Naive thymus-derived CD4-positive, alpha-beta T cell (primary cell): Measurements from ENCODE around the gene ZEB1. TPM values are rescaled to one million over a fixed set of nuclear protein-coding genes. Genes with fewer than 3 reads are reported as not detected.

Experiments used
- ATAC-seq: fragments of 150-1000 bp; cut with Tn5 transposase; 2 replicates; pipeline ENCODE4 v1.10.0; 2021; ENCODE audit warnings: mild to moderate bottlenecking, moderate library complexity
- CTCF ChIA-PET: fragments of 350-600 bp; sonication (Branson Sonifier 250); formaldehyde crosslinking; loops from one replicate; lab custom pipeline; 2021; ENCODE audit warnings: antibody characterized with exemption; lab: Charles Lee
- POLR2A ChIA-PET: fragments of 350-600 bp; sonication (Branson Sonifier 250); formaldehyde crosslinking; loops from one replicate; lab custom pipeline; 2021; ENCODE audit warnings: antibody characterized with exemption, inconsistent platforms; lab: Charles Lee
- DNase-seq, 9 donors: peaks; one replicate each; pipeline versions ENCODE4 v3.0.0 to v3.0.0-alpha.2; 2020 to 2022; ENCODE audit warnings: mixed read lengths in 1 of 9
- H3K27ac ChIP-seq: one replicate; pipeline ENCODE4 v1.7.0; 2013; ENCODE audit warnings: mild to moderate bottlenecking, low read depth, low read length, moderate library complexity
- H3K27me3 ChIP-seq, 2 donors: one replicate each; pipeline ENCODE4 v1.7.0; 2013; ENCODE audit warnings: low read length in 2 of 2, mild to moderate bottlenecking in 2 of 2, moderate library complexity in 2 of 2; ENCODE audit not compliant: control insufficient read depth in 2 of 2, insufficient read depth in 2 of 2
- H3K36me3 ChIP-seq, 3 experiments: 1 replicate in 2 of 3; 2 replicates in 1 of 3; pipeline ENCODE4 v1.7.0; 2013; ENCODE audit warnings: low read length in 3 of 3, mild to moderate bottlenecking in 3 of 3, moderate library complexity in 1 of 3; ENCODE audit not compliant: insufficient read depth in 3 of 3, control insufficient read depth in 2 of 3
- H3K4me1 ChIP-seq, 2 donors: one replicate each; pipeline ENCODE4 v1.7.0; 2013; ENCODE audit warnings: low read length in 2 of 2, mild to moderate bottlenecking in 2 of 2, moderate library complexity in 1 of 2; ENCODE audit not compliant: control insufficient read depth in 2 of 2, insufficient read depth in 2 of 2
- H3K4me3 ChIP-seq: 2 replicates; pipeline ENCODE4 v1.7.0; 2013; ENCODE audit warnings: mild to moderate bottlenecking, low read length
- H3K9me3 ChIP-seq, 3 experiments: 1 replicate in 2 of 3; 2 replicates in 1 of 3; pipeline ENCODE4 v1.7.0; 2013; ENCODE audit warnings: low read length in 3 of 3; ENCODE audit not compliant: control insufficient read depth in 2 of 3
- H3K27ac Mint-ChIP-seq, 9 donors: one replicate each; pipeline ENCODE4 v1.8.0; 2020 to 2022; ENCODE audit warnings: mixed read lengths in 9 of 9, mild to moderate bottlenecking in 8 of 9, moderate library complexity in 5 of 9, inconsistent platforms in 2 of 9
- H3K27me3 Mint-ChIP-seq, 5 donors: one replicate each; pipeline ENCODE4 v1.8.0; 2021 to 2022; ENCODE audit warnings: mixed read lengths in 5 of 5, mild to moderate bottlenecking in 1 of 5
- H3K36me3 Mint-ChIP-seq, 5 donors: one replicate each; pipeline ENCODE4 v1.8.0; 2020 to 2022; ENCODE audit warnings: mixed read lengths in 5 of 5, mild to moderate bottlenecking in 3 of 5, inconsistent platforms in 1 of 5
- H3K4me1 Mint-ChIP-seq, 7 donors: one replicate each; pipeline ENCODE4 v1.8.0; 2020 to 2022; ENCODE audit warnings: mixed read lengths in 7 of 7, mild to moderate bottlenecking in 3 of 7, inconsistent platforms in 1 of 7
- H3K4me3 Mint-ChIP-seq, 10 donors: one replicate each; pipeline ENCODE4 v1.8.0; 2020 to 2022; ENCODE audit warnings: mild to moderate bottlenecking in 10 of 10, mixed read lengths in 10 of 10, moderate library complexity in 6 of 10, inconsistent platforms in 2 of 10
- H3K9me3 Mint-ChIP-seq, 11 donors: one replicate each; pipeline ENCODE4 v1.8.0; 2020 to 2022; ENCODE audit warnings: mixed read lengths in 11 of 11, mild to moderate bottlenecking in 4 of 11, inconsistent platforms in 1 of 11, moderate library complexity in 1 of 11
- intact Hi-C, 2 donors: fragments of 100-400 bp; cut with micrococcal nuclease; formaldehyde crosslinking; loops; one replicate each; pipeline ENCODE4 v1.15.1; 2023
- polyA plus RNA-seq, 2 donors: library from polyadenylated mRNA; unstranded; fragments of 300-500 nt; fragmentation: Illumina TruSeq; gene quantifications; one replicate each; pipeline ENCODE4 v1.2.3, GENCODE V29; 2021
- total RNA-seq, 6 experiments: library from RNA in 5 of 6; stranded (reverse) in 5 of 6; gene quantifications; 1 replicate in 5 of 6; 2 replicates in 1 of 6; pipeline ENCODE4 v1.2.3 and lab custom pipeline; 2021 to 2026

The ZEB1 gene
- total and polyA plus RNA-seq, 7 experiments from 2014 or later = 37.4 to 126 (median 77.5) TPM

GRCh38 chr10:31345886-31346285, 26.9 kb downstream of the ZEB1 start:
- Mint-ChIP-seq H3K9me3 (no peaks in the 10 kb centered on the region), H3K27me3 (no peaks in the 10 kb centered on the region), H3K4me1 (peaks cover 41 to 64% (median 62%) of the 10 kb centered on the region in 7 donors), H3K4me3 (peak overlapping the region in 2 of 10 donors; percentile 16 to 33), H3K27ac (peak overlapping the region in 3 of 9 donors; percentile 10 to 76 (median 20)), H3K36me3 (peaks cover 0 to 2% (median 0%) of the 10 kb centered on the region in 5 donors)
- ChIA-PET CTCF (no interaction called here), POLR2A (interaction anchor here (0.5 kb wide), 1 partner anchor 26 kb away, joined by 3 read pairs; no protein-coding TSS in a partner anchor)
- ATAC-seq (no peak), DNase-seq (no peak)
- Histone ChIP-seq H3K27me3 (no peaks in the 10 kb centered on the region), H3K27ac (no peak overlapping the region), H3K36me3 (no peaks in the 10 kb centered on the region), H3K9me3 (no peaks in the 10 kb centered on the region), H3K4me3 (no peak overlapping the region), H3K4me1 (peaks cover 34 to 40% of the 10 kb centered on the region in 2 donors)
- intact Hi-C loops = no loop called here

GRCh38 chr10:31346953-31347352, 27.9 kb downstream of the ZEB1 start:
- H3K36me3 Mint-ChIP-seq = peaks cover 0 to 2% (median 0%) of the 10 kb centered on the region in 5 donors
- H3K4me1 Mint-ChIP-seq = peaks cover 41 to 71% (median 68%) of the 10 kb centered on the region in 7 donors
- Histone ChIP-seq H3K4me1 (peaks cover 24 to 32% of the 10 kb centered on the region in 2 donors), H3K27me3 (no peaks in the 10 kb centered on the region), H3K27ac (no peak overlapping the region), H3K9me3 (no peaks in the 10 kb centered on the region), H3K4me3 (no peak overlapping the region), H3K36me3 (no peaks in the 10 kb centered on the region)
- H3K27ac Mint-ChIP-seq = peak overlapping the region in 6 of 9 donors; percentile 3 to 76 (median 10)
- POLR2A ChIA-PET = interaction anchor here (0.9 to 1.1 kb wide), 2 partner anchors 11 to 26 kb away, joined by 3 to 4 read pairs; no protein-coding TSS in a partner anchor
- intact Hi-C loops = no loop called here
- H3K9me3 Mint-ChIP-seq = no peaks in the 10 kb centered on the region
- CTCF ChIA-PET = no interaction called here
- no peaks in the 10 kb centered on the region for H3K27me3 Mint-ChIP-seq
- ATAC-seq = no peak
- DNase-seq = no peak
- H3K4me3 Mint-ChIP-seq = peak overlapping the region in 7 of 10 donors; percentile 0 to 67 (median 16)

- H3K4me1 ChIP-seq = peaks cover 19 to 32% of the 10 kb centered on the region in 2 donors
- H3K27ac ChIP-seq = no peak overlapping the region
- H3K4me3 ChIP-seq = no peak overlapping the region
- no peaks in the 10 kb centered on the region for H3K9me3 Mint-ChIP-seq
- no peaks in the 10 kb centered on the region for H3K9me3 ChIP-seq
- H3K4me1 Mint-ChIP-seq = peaks cover 48 to 78% (median 75%) of the 10 kb centered on the region in 7 donors
- intact Hi-C loops = loop anchor here in 1 of 2 donors (2.0 kb wide), 1 partner anchor 25 kb away; no protein-coding TSS in a partner anchor
- CTCF ChIA-PET = no interaction called here
- H3K27me3 Mint-ChIP-seq = no peaks in the 10 kb centered on the region
- H3K36me3 ChIP-seq = no peaks in the 10 kb centered on the region
- H3K36me3 Mint-ChIP-seq = peaks cover 0 to 2% (median 0%) of the 10 kb centered on the region in 5 donors
- no peaks in the 10 kb centered on the region for H3K27me3 ChIP-seq
- DNase-seq (no peak), ATAC-seq (no peak)
- peak overlapping the region in 9 of 10 donors; percentile 21 to 67 (median 46) for H3K4me3 Mint-ChIP-seq
- H3K27ac Mint-ChIP-seq = peak overlapping the region in 5 of 9 donors; percentile 8 to 76 (median 46)
- POLR2A ChIA-PET = interaction anchor here (0.9 to 1.1 kb wide), 2 partner anchors 10 to 27 kb away, joined by 3 to 4 read pairs; no protein-coding TSS in a partner anchor
Observed at GRCh38 chr10:31347705-31348104, 28.7 kb downstream of the ZEB1 start.

GRCh38 chr10:31350891-31351290, 31.9 kb downstream of the ZEB1 start:
- CTCF ChIA-PET = no interaction called here
- intact Hi-C loops = loop anchor here in 1 of 2 donors (10.0 kb wide), 1 partner anchor 354 kb away; no protein-coding TSS in a partner anchor
- H3K27ac Mint-ChIP-seq = no peak overlapping the region

GRCh38 chr10:31352436-31353226, 33.6 kb downstream of the ZEB1 start:
- Histone ChIP-seq H3K4me1 (peaks cover 10 to 19% of the 10 kb centered on the region in 2 donors), H3K36me3 (no peaks in the 10 kb centered on the region), H3K9me3 (no peaks in the 10 kb centered on the region), H3K27me3 (no peaks in the 10 kb centered on the region), H3K4me3 (no peak overlapping the region), H3K27ac (no peak overlapping the region)
- peaks cover 35 to 88% (median 77%) of the 10 kb centered on the region in 7 donors for H3K4me1 Mint-ChIP-seq
- ChIA-PET POLR2A (no interaction called here), CTCF (interaction anchor here (1.2 kb wide), 1 partner anchor 24 kb away, joined by 3 read pairs; no protein-coding TSS in a partner anchor)
- no peak for DNase-seq
- no peak for ATAC-seq
- H3K9me3 Mint-ChIP-seq = no peaks in the 10 kb centered on the region
- no peaks in the 10 kb centered on the region for H3K27me3 Mint-ChIP-seq
- peaks cover 0 to 5% (median 0%) of the 10 kb centered on the region in 5 donors for H3K36me3 Mint-ChIP-seq
- H3K27ac Mint-ChIP-seq = no peak overlapping the region
- intact Hi-C loops = loop anchor here (1.0 to 10.0 kb wide), 5 partner anchors 30 to 568 kb away; no protein-coding TSS in a partner anchor
- peak overlapping the region in 1 of 10 donors; percentile 22 for H3K4me3 Mint-ChIP-seq

More at GRCh38 chr10:31350891-31351290, 31.9 kb downstream of the ZEB1 start:
- peaks cover 0 to 2% (median 0%) of the 10 kb centered on the region in 5 donors for H3K36me3 Mint-ChIP-seq
- Histone ChIP-seq H3K4me3 (no peak overlapping the region), H3K9me3 (no peaks in the 10 kb centered on the region), H3K4me1 (peaks cover 14 to 25% of the 10 kb centered on the region in 2 donors), H3K27me3 (no peaks in the 10 kb centered on the region), H3K27ac (no peak overlapping the region), H3K36me3 (no peaks in the 10 kb centered on the region)
- H3K9me3 Mint-ChIP-seq = no peaks in the 10 kb centered on the region
- DNase-seq = no peak
- no peak overlapping the region for H3K4me3 Mint-ChIP-seq
- ATAC-seq = no peak
- no peaks in the 10 kb centered on the region for H3K27me3 Mint-ChIP-seq
- peaks cover 40 to 91% (median 81%) of the 10 kb centered on the region in 7 donors for H3K4me1 Mint-ChIP-seq
- POLR2A ChIA-PET = no interaction called here

GRCh38 chr10:31353574-31353973, 34.6 kb downstream of the ZEB1 start:
- Histone ChIP-seq H3K36me3 (no peaks in the 10 kb centered on the region), H3K4me3 (no peak overlapping the region), H3K27me3 (no peaks in the 10 kb centered on the region), H3K4me1 (peaks cover 4 to 12% of the 10 kb centered on the region in 2 donors), H3K9me3 (no peaks in the 10 kb centered on the region), H3K27ac (no peak overlapping the region)
- peaks cover 0 to 10% (median 0%) of the 10 kb centered on the region in 5 donors for H3K36me3 Mint-ChIP-seq
- no peak overlapping the region for H3K27ac Mint-ChIP-seq
- ChIA-PET POLR2A (no interaction called here), CTCF (interaction anchor here (0.5 kb wide), 1 partner anchor 206 kb away, joined by 4 read pairs; no protein-coding TSS in a partner anchor)
- peak in 2 of 9 donors; percentile 21 to 41 for DNase-seq
- peaks cover 35 to 88% (median 76%) of the 10 kb centered on the region in 7 donors for H3K4me1 Mint-ChIP-seq
- peak overlapping the region in 1 of 10 donors; percentile 8 for H3K4me3 Mint-ChIP-seq
- ATAC-seq = peak; percentile 73
- H3K27me3 Mint-ChIP-seq = no peaks in the 10 kb centered on the region
- intact Hi-C loops = loop anchor here (1.0 to 10.0 kb wide), 5 partner anchors 31 to 569 kb away; no protein-coding TSS in a partner anchor
- no peaks in the 10 kb centered on the region for H3K9me3 Mint-ChIP-seq
